ENCODE data around the gene ALAS1.

Gene ALAS1

GRCh38 chr3:52222319-52223221 is 24.6 kb downstream of the ALAS1 start:
- DNase-seq, result no peak

DNA sequence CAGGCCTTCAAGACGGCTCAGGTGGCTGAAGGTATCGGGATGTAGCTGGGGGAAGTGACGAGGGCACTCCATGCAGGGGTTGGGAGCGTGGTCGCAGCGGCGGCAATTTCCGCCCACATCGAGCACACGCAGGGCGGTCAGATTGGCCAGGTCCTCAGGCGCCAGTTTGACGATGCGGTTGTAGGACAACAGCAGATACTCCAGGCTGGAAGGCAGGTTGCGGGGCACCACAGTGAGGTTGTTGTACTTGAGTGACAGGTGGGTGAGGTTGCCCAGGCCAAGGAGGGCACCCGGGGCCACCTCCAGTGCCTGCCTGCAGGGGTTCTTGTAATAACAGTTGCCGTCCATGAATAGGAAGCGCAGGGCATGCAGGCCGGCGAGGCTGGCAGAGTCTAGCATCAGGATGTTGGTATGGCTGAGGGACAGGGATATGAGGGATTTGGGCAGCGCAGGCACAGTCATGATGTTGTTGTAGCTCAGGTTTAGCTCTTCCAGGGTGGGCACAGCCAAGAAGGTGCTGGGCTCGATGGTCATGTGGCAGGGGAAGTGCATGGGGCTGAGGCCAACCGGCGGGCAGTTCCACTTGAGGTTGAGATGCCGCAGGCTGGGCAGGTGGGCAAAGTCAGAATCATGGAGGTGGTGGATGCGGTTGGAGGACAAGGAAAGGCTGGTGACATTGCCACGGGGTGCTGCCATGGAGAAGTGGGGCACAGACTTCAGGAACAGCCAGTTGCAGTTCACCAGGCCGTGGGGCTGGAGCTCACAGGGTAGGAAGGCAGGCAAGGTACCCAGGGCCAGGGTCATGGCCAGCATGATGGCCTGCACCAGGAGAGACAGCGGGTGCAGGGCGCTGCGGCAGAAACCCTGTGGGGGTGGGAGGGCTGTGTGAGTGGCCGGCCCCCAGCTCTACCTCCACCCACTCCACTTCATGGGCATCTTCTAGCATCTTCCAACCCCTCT is 25.8 kb downstream of the ALAS1 start:
- peak; percentile 14 for DNase-seq

DNA sequence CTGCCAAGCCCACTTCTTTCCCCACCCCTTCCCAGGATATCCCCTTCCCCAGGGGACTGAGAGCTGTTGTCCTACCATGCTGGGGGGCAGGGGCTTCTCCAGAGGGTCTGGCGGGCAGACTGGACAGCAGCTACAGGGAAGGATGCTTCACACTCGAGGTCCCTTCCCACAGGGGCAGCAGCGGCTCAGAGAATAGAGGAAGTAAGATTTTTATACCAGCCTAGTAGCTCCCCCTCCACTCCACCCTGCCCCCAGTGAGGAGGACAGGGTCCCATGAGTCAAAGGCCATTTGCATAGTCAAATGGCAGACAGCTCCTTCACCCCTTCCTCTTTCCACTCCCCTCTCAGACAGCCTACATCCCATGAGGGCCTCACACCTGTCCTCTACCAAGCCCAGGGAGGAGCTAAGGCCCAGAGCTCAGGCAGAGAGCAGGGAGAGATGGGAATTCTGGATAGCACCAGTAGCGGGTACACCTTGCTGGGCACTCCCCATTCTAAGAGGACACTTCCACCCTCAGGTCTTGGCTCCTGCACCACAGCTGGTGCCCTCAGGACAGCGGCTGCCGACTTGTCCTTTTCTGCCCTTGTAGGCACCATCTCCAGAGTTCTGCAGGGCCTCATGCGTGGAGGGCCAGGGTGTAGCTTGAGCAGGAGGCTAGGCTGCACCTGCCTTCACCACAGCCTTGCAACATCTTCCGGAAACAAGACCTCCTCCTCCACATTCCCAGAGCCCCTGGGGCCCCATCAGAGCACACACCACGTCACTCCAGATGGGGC is 27.7 kb downstream of the ALAS1 start, which contains the start of gene TLR9:
Gene TLR9 (minus strand): TSS at position 194 of the 777 bp plus-strand sequence. CDS start 116 bp downstream, at position 78.
- DNase-seq, result peak; percentile 55

DNA sequence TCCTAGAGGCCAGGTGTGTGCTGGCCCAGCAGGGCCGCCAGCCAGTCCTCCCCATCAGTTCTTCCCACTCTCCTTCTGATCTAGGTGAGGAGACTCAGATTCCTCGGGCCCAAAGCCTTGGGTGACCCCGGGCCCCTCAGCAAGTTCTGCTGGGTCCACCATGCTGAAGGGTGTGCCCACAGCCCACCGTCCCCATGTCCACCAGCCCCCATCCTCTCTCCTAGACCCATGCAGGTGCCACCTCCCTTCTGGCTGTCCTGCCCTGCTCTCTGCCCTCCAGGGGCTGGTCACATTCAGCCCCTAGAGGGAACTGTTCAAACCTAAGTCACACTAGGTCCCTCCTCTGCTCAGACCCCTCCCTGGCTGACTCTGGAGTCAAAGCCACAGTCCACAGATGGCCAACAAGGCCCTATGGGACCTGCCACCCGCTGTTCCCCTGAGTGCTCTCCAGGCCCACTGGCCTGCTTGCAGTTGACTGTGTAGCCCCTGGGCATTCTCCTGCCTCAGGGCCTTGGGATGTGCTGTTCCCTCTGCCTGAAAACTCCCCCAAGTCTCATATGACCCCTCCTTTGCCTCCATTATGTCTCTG is 28.4 kb downstream of the ALAS1 start:
- peak; percentile 12 for DNase-seq

- DNase-seq, result peak; percentile 13
These were observed 29.2 kb downstream of the ALAS1 start for GRCh38 chr3:52227117-52227516.

- peak; percentile 11 for DNase-seq
These were observed 29.8 kb downstream of the ALAS1 start for GRCh38 chr3:52227766-52228165.

DNA sequence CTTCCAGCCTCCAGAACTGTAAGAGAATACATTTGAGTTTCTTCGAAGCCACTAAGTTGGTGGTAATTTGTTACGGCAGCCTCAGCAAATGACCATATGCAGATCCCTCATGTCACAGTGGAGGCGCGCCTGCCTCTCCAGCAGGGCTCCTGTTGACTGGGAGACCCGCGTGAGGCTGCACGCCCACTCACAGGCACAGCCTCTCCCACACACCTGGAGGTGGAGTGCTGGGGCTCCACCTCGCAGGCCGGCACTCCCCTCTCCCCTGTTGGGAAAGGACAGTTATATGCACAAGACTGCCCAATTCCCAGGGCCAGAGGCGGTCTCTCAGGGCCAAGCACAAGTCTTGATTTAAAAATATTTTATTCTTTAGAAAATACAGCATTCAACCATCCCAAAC is 30.3 kb downstream of the ALAS1 start:
- no peak for DNase-seq

DNA sequence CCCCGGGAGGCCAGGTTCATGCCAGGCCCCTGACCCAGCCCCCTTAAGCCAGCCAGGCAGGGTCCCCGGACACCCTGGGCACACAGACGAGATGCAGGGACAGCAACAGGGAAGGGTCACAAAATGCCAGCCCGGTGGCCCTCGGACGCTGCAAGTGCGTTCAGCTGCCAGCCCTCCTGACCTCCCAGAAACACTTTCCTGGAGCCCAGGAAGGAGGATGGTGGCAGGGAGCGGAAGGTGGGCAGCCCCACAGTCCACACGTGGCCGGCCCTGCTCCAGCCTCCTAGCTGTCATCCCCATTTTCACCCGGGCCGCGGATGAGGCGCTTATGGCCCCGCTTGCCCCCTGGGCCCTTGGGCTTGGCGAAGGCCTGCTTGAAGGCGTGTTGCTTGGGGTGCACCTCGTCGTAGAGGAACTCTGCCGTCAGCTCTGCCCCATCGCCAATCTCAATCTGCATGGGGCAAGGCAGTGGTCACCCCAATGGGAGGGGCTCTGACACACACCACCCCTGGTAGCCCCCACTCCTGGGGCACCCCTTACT is 30.9 kb downstream of the ALAS1 start:
- no peak for DNase-seq

- DNase-seq, result no peak
These were observed 31.7 kb downstream of the ALAS1 start for GRCh38 chr3:52229656-52230055.

DNA sequence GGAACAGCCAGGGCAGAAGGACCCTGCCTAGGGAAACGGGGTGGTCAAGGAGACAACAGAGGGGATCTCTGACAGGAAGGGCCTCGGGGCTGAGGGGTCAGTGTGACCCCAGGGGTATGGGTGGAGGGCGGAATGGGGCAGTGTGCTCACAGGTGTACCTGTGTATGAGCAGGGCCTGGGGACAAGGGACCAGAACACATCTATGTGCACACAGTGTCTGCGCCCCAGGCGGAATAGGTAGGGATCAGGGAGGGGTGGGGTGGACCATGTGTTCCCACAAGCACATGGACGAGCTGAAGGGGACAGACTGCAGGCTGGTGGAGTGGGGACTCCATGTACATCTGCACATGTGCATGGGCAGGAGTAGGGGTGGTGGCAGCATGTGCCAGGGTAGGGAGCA is 32.5 kb downstream of the ALAS1 start:
- no peak for DNase-seq

- DNase-seq, result no peak
These were observed 33.0 kb downstream of the ALAS1 start for GRCh38 chr3:52230889-52231499.

DNA sequence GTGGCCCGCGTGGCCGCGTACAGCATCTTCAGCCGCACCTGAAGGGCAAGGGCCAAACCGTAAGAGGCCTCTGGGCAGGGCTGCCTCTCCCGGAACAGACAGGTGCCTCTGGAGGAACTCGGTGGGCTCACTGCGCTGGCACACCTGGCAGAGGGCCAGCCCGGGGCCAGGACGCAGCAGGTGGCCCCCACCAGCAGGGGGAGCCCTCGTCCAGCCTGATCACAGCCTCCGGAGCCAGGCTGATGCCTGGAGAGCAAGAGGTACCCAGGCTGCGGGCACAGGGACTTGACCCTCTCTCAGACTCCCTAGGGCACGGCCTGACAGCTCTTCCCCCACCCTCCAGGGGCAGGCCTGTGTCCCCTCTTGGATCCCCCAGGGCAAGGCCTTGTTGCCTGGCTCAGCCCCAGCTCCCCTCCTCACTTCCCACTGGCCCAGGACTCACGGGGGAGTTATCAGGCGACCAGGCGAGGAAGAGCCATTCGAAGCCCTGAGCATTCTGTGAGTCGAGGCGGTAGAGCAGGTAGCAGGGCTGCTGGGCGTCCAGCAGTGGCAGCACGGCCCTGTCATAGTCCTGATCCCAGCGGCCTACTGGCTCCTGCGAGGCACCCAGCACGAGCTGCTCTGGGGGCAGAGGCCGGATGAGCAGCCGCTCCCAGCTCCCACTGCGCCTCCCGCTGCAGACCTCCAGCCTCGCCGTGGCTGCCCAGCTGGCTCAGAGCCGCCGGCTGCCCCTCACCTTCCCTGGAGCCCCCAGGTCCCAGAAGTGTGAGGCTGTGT is 33.7 kb downstream of the ALAS1 start:
- DNase-seq, result peak; percentile 72

DNA sequence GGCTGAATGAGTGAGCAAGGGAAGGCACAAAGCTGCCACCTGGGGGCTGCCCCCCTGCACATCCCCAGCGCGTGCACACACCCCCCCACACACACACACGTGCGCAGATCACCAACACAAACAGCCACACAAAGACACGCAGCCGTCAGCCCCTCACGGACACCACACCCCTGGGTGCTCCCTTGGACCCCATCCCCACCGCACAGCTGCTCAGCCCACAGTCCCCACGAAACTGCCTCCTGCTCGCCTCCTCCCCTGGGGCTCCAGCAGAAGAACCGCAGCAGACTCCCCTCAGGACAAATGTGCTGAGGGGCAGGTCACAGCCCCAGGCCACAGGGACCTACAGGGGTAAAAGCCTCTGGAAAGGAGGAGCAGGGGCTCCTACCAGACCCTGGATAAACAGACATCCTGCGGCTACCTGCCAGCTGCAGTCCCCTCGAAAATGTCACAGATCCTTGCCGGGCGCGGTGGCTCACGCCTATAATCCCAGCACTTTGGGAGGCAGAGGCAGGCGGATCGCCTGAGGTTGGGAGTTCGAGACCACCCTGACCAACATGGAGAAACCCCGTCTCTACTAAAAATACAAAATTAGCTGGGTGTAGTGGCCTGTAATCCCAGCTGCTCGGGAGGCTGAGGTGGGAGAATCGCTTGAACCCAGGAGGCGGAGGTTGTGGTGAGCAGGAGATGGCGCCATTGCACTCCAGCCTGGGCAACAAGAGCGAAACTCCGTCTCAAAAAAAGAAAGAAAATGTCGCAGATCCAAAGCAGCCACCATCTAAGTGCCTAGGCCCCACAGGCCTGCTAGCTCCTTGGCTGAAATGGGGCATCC is 34.5 kb downstream of the ALAS1 start:
- no peak for DNase-seq

- no peak for DNase-seq
These were observed 35.2 kb downstream of the ALAS1 start for GRCh38 chr3:52233108-52233591.

- no peak for DNase-seq
These were observed 36.0 kb downstream of the ALAS1 start for GRCh38 chr3:52233968-52234367.

- no peak for DNase-seq
These were observed 36.8 kb downstream of the ALAS1 start for GRCh38 chr3:52234516-52235447.

DNA sequence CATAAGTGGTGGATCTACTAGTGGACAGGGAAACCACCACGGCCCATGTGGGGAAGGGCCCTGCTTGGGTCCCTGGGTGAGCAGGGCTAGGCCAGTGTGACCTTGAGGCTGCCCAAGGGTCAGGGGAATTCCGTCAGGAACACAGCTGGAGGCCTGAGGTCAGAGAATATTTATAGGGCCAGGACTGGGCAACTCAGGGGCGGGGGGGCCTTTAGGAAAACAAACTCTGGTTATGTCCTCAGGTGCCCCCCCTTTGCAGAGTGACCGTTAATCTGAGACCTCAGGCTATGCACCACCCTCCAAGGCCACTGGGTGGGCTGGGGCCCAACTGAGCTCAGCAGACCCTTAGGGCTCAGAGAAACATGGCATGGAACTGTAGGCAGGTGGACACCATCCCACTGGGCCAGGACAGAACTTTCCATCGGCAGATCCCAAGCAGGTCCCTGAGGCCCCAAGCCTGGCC is 38.5 kb downstream of the ALAS1 start:
- DNase-seq, result no peak

- no peak for DNase-seq
These were observed 39.2 kb downstream of the ALAS1 start for GRCh38 chr3:52237006-52237656.
